GM19324 (cell line): ENCODE data around the gene TCF12.

Experiments used
- ATAC-seq: cut with Tn5 transposase; IDR thresholded peaks from one replicate; pipeline ENCODE4 v1.9.1; 2021; ENCODE audit warnings: mild to moderate bottlenecking, moderate library complexity; ENCODE audit not compliant: unreplicated experiment, low FRiP score

Gene TCF12

GRCh38 chr15:57324944-57325679 lies 406.7 kb downstream of the TCF12 start:
- ATAC-seq: no peak

DNA sequence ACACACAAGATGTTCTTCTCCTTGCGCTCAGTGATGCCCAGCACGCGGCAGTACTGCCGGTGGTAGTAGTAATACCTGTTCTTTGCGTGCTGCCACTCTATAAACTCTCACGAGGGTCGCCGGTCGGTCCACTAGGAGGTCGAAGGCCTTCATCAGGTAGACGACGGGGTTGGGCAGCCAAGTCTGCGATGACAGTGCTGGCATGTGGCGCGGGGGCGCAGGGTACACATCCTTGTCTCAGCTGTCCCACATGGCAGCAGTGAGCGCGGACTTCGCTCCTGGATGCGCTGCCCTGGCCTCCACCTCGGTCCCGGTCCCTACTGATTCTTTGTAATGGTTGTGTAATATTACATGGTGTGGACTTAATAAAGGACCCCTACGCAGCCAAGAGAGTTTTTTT lies 407.8 kb downstream of the TCF12 start:
- no peak for ATAC-seq

- no peak for ATAC-seq
Observed at GRCh38 chr15:57327985-57328471, 409.6 kb downstream of the TCF12 start.

GRCh38 chr15:57328479-57328878 lies 410.0 kb downstream of the TCF12 start:
- ATAC-seq: no peak

GRCh38 chr15:57328897-57329296 lies 410.5 kb downstream of the TCF12 start:
- ATAC-seq: no peak

DNA sequence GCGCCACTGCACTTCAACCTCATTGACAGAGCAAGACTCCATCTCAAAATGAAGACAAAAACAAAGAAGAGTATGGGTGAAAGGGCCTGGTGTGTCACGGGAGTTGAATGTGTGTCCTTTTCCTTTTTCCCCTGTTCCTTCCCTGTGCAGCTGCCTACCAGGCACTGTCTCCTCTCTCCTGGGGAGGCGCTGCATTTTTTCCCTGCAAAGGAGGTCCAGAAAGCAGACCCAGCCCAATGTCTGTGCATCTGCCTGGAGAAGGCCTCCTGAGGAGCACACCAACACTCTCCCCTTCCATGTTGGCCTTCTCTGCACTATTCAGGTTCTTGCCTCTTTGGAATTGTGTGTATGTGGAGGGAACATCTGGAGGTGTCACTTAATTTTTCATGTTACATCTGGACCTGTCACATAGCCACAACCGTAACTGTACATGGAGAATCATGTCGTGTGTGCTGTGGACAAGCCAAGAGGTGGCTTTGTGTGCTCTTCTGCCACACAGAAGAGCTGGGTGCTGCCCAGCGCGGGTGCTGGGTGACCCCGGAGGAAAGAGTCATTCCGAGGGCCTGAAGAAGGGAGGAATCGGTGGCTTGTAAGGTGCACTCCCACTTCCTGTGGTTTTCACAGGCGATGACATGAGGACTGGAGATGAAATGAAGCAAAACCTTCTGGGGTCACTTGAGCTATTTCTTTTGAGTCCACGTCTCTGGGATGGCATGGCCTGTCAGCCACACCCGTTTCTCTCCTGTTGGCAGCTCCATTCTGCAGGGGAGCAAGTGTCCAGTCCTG lies 411.3 kb downstream of the TCF12 start:
- no peak for ATAC-seq

GRCh38 chr15:57330619-57331340 lies 412.3 kb downstream of the TCF12 start:
- no peak for ATAC-seq

DNA sequence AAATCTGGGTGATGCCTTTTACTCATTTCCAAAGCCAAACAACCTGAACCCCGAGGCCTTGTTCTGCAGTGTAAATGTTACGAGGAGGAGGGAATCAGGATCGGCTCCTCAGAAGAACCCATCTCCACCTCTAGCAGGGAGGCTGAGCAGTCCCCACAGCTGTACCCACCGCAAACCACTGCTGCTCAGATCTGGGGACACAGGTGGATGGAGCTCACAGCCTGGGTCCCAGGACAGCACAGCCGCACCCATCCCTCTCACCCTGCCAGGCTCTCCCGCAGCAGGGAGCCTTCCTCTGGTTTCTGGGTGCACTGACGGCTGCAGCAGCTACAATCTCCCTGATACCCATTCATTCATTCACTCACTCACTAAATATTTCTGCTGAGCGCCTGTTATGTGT lies 413.9 kb downstream of the TCF12 start:
- no peak for ATAC-seq

DNA sequence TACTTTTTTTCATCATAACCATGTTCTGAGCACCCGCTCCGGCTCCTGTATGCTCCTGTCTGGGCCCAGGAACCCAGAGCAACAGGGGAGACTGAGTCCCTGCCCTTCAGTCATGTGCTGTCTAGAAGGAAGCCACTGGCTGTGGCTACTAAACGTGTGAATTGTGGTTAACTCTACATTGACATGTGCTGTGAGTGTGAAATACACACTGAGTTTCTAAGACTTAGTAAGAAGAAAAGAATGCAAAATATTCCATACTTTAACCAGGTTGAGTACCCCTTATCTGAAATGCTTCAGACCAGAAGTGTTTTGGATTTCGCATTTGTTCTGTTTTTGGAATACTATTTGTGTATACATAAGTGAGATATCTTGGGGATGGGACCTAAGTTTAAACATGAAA lies 415.0 kb downstream of the TCF12 start:
- no peak for ATAC-seq

- no peak for ATAC-seq
Observed at GRCh38 chr15:57334257-57334656, 415.8 kb downstream of the TCF12 start.

GRCh38 chr15:57335293-57335715 lies 416.9 kb downstream of the TCF12 start:
- no peak for ATAC-seq

DNA sequence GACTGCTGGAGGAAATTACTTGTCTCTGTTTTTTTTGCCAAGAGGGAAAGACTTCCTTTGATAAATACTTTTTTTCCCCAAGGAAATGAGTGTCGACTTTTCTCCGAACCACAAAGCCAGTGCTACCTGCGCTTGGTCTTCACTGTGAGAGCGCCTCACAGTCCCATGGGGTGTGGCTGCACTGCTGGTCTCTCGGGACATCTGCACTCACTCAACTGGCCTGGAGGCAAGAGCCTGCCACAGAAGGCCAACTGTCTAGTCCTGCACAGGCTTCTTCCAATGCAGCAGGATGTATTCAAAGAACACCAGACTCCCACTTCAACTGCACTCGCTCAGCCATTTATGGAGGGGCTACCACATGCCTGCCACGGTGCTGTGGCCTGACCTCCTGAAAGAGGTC lies 417.3 kb downstream of the TCF12 start:
- ATAC-seq: no peak

- ATAC-seq: no peak
Observed at GRCh38 chr15:57337868-57338411, 419.5 kb downstream of the TCF12 start.

- ATAC-seq: no peak
Observed at GRCh38 chr15:57339321-57339720, 420.9 kb downstream of the TCF12 start.
